ENCODE results near the gene HOOK1.
"Not testable (repeated sequence)": the region's sequence is repeated elsewhere in the genome, so short reads cannot be mapped to it uniquely, and the experiment has no call there.

- TF ChIP-seq CTCF, POLR2A (IDR thresholded peaks at IDR 0.05): not testable (repeated sequence)
Measured at GRCh38 chr1:59914791-59915286, 100.1 kb downstream of the HOOK1 start.

Measured in gastroesophageal sphincter (tissue), 3 donors.